SU-DHL-6 (cell line): ENCODE results near the gene HP.

ENCODE experiments used
- EZH2phosphoT487 ChIP-seq: fragments of 200-600 bp; sonication (generic), shearing (Covaris generic); conservative IDR thresholded peaks from 2 replicates; pipeline ENCODE4 v1.6.1; 2018; ENCODE audit warnings: mild to moderate bottlenecking, antibody characterized with exemption, low read length, moderate library complexity, mixed read lengths
- TF ChIP-seq, protein P1 (sequence below): fragments of 200-600 bp; sonication (generic); IDR thresholded peaks from one replicate; pipeline ENCODE4 v1.5.1; 2017; ENCODE audit warnings: antibody characterized with exemption, mild to moderate bottlenecking, low read length, moderate library complexity; ENCODE audit not compliant: insufficient read depth, poor library complexity, severe bottlenecking

DNA sequence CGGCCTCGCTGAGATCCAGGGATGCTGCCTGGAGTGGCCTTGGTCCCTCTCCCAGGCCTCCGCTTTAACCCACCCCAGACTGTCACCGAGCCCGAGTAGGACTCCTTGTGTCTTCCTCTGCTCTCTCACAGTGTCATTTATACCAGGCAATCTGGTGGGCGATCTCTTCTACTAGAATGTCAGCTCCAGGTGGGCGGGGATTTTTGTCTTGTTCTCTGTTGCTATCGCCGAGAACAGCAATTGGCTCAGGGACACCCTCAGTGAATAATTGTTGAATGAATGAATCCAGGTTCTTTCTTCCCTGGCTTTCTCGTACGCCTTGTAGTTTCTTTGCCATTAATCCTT lies 39.9 kb downstream of the HP start:
- no peak for TF ChIP-seq EZH2phosphoT487
- TF ChIP-seq, protein P1, sequence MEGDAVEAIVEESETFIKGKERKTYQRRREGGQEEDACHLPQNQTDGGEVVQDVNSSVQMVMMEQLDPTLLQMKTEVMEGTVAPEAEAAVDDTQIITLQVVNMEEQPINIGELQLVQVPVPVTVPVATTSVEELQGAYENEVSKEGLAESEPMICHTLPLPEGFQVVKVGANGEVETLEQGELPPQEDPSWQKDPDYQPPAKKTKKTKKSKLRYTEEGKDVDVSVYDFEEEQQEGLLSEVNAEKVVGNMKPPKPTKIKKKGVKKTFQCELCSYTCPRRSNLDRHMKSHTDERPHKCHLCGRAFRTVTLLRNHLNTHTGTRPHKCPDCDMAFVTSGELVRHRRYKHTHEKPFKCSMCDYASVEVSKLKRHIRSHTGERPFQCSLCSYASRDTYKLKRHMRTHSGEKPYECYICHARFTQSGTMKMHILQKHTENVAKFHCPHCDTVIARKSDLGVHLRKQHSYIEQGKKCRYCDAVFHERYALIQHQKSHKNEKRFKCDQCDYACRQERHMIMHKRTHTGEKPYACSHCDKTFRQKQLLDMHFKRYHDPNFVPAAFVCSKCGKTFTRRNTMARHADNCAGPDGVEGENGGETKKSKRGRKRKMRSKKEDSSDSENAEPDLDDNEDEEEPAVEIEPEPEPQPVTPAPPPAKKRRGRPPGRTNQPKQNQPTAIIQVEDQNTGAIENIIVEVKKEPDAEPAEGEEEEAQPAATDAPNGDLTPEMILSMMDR, result no peak
